ENCODE data around the gene STAT5A.
"Not testable (repeated sequence)": the region's sequence is repeated elsewhere in the genome, so short reads cannot be mapped to it uniquely, and the experiment has no call there.

Gene STAT5A
- 89.2 to 907 (median 137) reads per million in 18 experiments for total RNA-seq

- DNase-seq = peak; percentile 84 to 91
Measured at GRCh38 chr17:42287977-42288802, at the start of gene STAT5A. TSS of gene STAT5A (plus strand) at chr17:42288498. CDS start at chr17:42289412, 914 bp downstream.

- DNase-seq = not testable (repeated sequence)
Measured at GRCh38 chr17:42239576-42239975, 48.7 kb upstream of the STAT5A start.

GRCh38 chr17:42240201-42240600, 48.1 kb upstream of the STAT5A start:
- no peak for DNase-seq

- not testable (repeated sequence) for DNase-seq
Measured at GRCh38 chr17:42240863-42241262, 47.4 kb upstream of the STAT5A start.

- DNase-seq = no peak
Measured at GRCh38 chr17:42241871-42242270, 46.4 kb upstream of the STAT5A start.

GRCh38 chr17:42243493-42243982, 44.8 kb upstream of the STAT5A start:
- DNase-seq = no peak

- not testable (repeated sequence) for DNase-seq
Measured at GRCh38 chr17:42244116-42244515, 44.2 kb upstream of the STAT5A start.

GRCh38 chr17:42245183-42245582, 43.1 kb upstream of the STAT5A start:
- peak in 1 of 2 donors; percentile 21 for DNase-seq

GRCh38 chr17:42246515-42246914, 41.8 kb upstream of the STAT5A start:
- DNase-seq = no peak

GRCh38 chr17:42247734-42248133, 40.6 kb upstream of the STAT5A start:
- peak; percentile 6 to 25 for DNase-seq

GRCh38 chr17:42248351-42249179, 39.7 kb upstream of the STAT5A start:
- peak; percentile 93 to 94 for DNase-seq

- no peak for DNase-seq
Measured at GRCh38 chr17:42249681-42250446, 38.4 kb upstream of the STAT5A start.

- peak; percentile 70 to 75 for DNase-seq
Measured at GRCh38 chr17:42251115-42251514, 37.2 kb upstream of the STAT5A start.

- DNase-seq = no peak
Measured at GRCh38 chr17:42252597-42253550, 35.4 kb upstream of the STAT5A start.

GRCh38 chr17:42253578-42253977, 34.7 kb upstream of the STAT5A start:
- no peak for DNase-seq

GRCh38 chr17:42255445-42255844, 32.9 kb upstream of the STAT5A start:
- DNase-seq = no peak

GRCh38 chr17:42260318-42260717, 28.0 kb upstream of the STAT5A start:
- DNase-seq = no peak

GRCh38 chr17:42264366-42264765, 23.9 kb upstream of the STAT5A start:
- DNase-seq = not testable (repeated sequence)

GRCh38 chr17:42266462-42266861, 21.8 kb upstream of the STAT5A start:
- no peak for DNase-seq

- DNase-seq = peak; percentile 84 to 86
Measured at GRCh38 chr17:42266918-42267766, 21.2 kb upstream of the STAT5A start.

All from inflammatory macrophage (primary cell).